Measurements from ENCODE around the gene CTIF.

The CTIF gene

DNA sequence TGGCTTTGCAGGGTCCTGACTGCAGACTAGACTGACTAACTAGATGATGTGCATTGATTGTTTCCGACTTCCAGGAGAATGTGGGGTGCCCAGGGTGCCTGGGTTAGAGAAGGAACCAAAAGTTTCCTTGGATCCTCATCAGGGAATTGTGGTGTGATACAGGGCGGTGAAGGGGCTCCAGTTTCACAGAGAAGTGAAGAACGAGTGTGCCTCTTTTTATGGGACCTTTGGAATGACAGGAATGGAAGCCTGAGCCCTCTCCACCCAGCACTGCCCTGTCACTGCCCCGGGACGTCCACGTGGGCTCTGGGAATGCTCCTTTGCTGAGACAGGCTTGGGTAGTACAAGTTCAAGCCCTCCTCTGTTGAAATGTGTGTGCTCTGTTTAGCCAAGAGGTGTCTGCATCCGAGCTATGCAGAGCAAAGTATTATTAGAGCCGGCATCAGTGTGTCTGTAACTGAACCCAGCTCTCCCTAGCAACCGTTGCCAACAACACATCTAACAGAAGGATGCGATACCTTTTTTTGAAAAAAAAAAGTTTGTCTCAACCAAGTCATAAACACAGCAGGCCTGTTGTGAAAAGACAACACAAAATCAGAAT is 228.4 kb downstream of the CTIF start:
- Histone ChIP-seq H2BK12ac (ENCODE audit: low read length in 2 of 2) (no peak overlapping the region), H3K9me3 (ENCODE audit: control insufficient read depth, low read length) (no peaks in the 10 kb centered on the region), H3K79me1 (replicated peaks; ENCODE audit: low read length, poor library complexity, severe bottlenecking) (peaks cover 24% of the 10 kb centered on the region), H3K4me1 (ENCODE audit: control insufficient read depth, insufficient read depth, low read depth, low read length) (peaks cover 13% of the 10 kb centered on the region), H3K4me2 (ENCODE audit: low read length, poor library complexity, severe bottlenecking) (no peak overlapping the region), H3K27ac (ENCODE audit: low read length, poor library complexity, severe bottlenecking) (no peak overlapping the region), H3K4me3 (ENCODE audit: insufficient read depth in 1 of 2, low read depth in 1 of 2, low read length in 2 of 2) (no peak overlapping the region), H3K9ac (ENCODE audit: low read length) (no peak overlapping the region), H3K14ac (ENCODE audit: low read length in 2 of 2) (no peak overlapping the region), H2BK120ac (ENCODE audit: low read depth, low read length) (no peak overlapping the region), H3K18ac (ENCODE audit: low read depth in 1 of 2, low read length in 2 of 2) (no peak overlapping the region), H3K27me3 (ENCODE audit: control insufficient read depth in 1 of 2, insufficient read depth in 1 of 2, low read length in 2 of 2) (no peaks in the 10 kb centered on the region), H4K91ac (ENCODE audit: low read length) (peak overlapping the region; percentile 55), H2BK15ac (ENCODE audit: low read depth, poor library complexity, severe bottlenecking) (no peak overlapping the region), H2AK5ac (ENCODE audit: low read length, severe bottlenecking) (no peak overlapping the region), H2BK5ac (ENCODE audit: low read depth, low read length, poor library complexity, severe bottlenecking) (no peak overlapping the region), H3K23ac (ENCODE audit: low read length in 2 of 2) (no peak overlapping the region), H3K36me3 (ENCODE audit: control insufficient read depth in 1 of 2, insufficient read depth in 2 of 2, low read depth in 1 of 2, low read length in 2 of 2) (peaks cover 32 to 77% of the 10 kb centered on the region in 2 experiments), H2AFZ (ENCODE audit: low read depth, low read length) (no peak overlapping the region), H3K4ac (ENCODE audit: low read depth in 1 of 2, low read length in 2 of 2) (no peak overlapping the region), H4K8ac (ENCODE audit: low read length) (no peak overlapping the region)
- 36% methylated on average over 10 of the region's 10 CpGs for WGBS
- peak; percentile 94 for DNase-seq

DNA sequence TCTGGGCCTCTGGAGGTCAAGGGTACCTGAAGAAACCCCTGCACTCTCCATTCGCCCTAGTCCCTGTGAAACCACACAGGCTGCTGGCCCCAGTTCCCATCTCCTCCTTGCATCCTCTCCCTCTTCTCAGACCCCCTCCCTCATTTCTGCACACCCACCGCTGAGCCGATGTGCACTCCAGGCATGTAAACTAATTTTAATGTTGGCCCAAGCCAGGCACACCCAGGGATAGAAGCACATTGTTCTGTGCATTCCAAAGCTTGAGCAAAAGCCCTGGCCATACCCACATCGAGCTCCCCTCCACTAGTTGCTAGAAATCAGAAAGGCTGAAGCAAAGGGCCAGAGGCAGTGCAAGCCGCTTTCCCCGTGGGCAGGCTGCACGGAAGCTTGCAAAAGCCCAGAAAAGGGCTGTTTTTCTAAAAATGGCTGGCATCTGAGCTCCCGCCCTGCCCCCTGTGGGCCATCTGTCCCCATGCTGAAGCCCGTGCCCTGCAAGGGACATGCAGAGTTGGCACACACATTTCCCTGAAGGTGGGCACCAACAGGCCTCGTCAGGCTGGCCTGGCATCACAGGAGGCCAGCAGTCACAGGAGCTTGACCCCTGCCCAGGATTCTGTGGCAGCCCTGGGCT is 230.3 kb downstream of the CTIF start:
- no peak overlapping the region for H2BK15ac ChIP-seq (ENCODE audit: low read depth, poor library complexity, severe bottlenecking)
- no peak overlapping the region for H4K91ac ChIP-seq (ENCODE audit: low read length)
- no peak overlapping the region for H2BK5ac ChIP-seq (ENCODE audit: low read depth, low read length, poor library complexity, severe bottlenecking)
- no peak overlapping the region for H4K8ac ChIP-seq (ENCODE audit: low read length)
- no peak overlapping the region for H2AFZ ChIP-seq (ENCODE audit: low read depth, low read length)
- H3K36me3 ChIP-seq (ENCODE audit: control insufficient read depth in 1 of 2, insufficient read depth in 2 of 2, low read depth in 1 of 2, low read length in 2 of 2) = peaks cover 26 to 71% of the 10 kb centered on the region in 2 experiments
- H3K4me2 ChIP-seq (ENCODE audit: low read length, poor library complexity, severe bottlenecking) = no peak overlapping the region
- peaks cover 28% of the 10 kb centered on the region for H3K79me1 ChIP-seq (replicated peaks; ENCODE audit: low read length, poor library complexity, severe bottlenecking)
- peak overlapping the region in 1 of 2 experiments; percentile 18 for H3K14ac ChIP-seq (ENCODE audit: low read length in 2 of 2)
- H3K27me3 ChIP-seq (ENCODE audit: control insufficient read depth in 1 of 2, insufficient read depth in 1 of 2, low read length in 2 of 2) = no peaks in the 10 kb centered on the region
- peaks cover 13% of the 10 kb centered on the region for H3K4me1 ChIP-seq (ENCODE audit: control insufficient read depth, insufficient read depth, low read depth, low read length)
- no peak for DNase-seq
- H2AK5ac ChIP-seq (ENCODE audit: low read length, severe bottlenecking) = no peak overlapping the region
- no peak overlapping the region for H2BK12ac ChIP-seq (ENCODE audit: low read length in 2 of 2)
- H3K9ac ChIP-seq (ENCODE audit: low read length) = no peak overlapping the region
- H3K23ac ChIP-seq (ENCODE audit: low read length in 2 of 2) = no peak overlapping the region
- H3K4ac ChIP-seq (ENCODE audit: low read depth in 1 of 2, low read length in 2 of 2) = no peak overlapping the region
- H2BK120ac ChIP-seq (ENCODE audit: low read depth, low read length) = no peak overlapping the region
- H3K27ac ChIP-seq (ENCODE audit: low read length, poor library complexity, severe bottlenecking) = no peak overlapping the region
- WGBS = 97% methylated on average over 10 of the region's 10 CpGs
- H3K9me3 ChIP-seq (ENCODE audit: control insufficient read depth, low read length) = no peaks in the 10 kb centered on the region
- H3K18ac ChIP-seq (ENCODE audit: low read depth in 1 of 2, low read length in 2 of 2) = no peak overlapping the region
- no peak overlapping the region for H3K4me3 ChIP-seq (ENCODE audit: insufficient read depth in 1 of 2, low read depth in 1 of 2, low read length in 2 of 2)

DNA sequence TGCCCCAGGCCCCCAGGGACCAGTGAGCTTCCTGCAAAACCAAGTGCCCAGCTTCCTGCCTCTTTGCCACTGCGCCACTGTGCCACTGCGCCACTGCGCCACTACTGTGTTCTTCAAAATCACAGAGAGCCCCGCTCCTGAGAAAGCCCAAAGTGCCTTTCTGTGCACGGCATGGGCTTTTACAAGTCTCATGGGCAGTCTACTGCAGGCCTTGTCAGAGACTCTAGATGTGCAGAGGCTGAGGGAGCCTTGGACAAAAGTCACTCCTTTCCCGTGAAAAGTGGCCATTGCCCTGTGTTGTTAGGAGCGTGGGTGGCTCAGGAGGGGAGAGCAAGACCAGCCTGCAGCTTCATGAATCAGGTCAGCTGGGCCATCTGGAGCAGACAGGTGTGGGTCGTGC is 231.4 kb downstream of the CTIF start:
- H3K4me1 ChIP-seq (ENCODE audit: control insufficient read depth, insufficient read depth, low read depth, low read length) = peaks cover 14% of the 10 kb centered on the region
- H2AK5ac ChIP-seq (ENCODE audit: low read length, severe bottlenecking) = no peak overlapping the region
- H2BK12ac ChIP-seq (ENCODE audit: low read length in 2 of 2) = no peak overlapping the region
- no peak overlapping the region for H3K4me2 ChIP-seq (ENCODE audit: low read length, poor library complexity, severe bottlenecking)
- no peak overlapping the region for H2AFZ ChIP-seq (ENCODE audit: low read depth, low read length)
- no peaks in the 10 kb centered on the region for H3K9me3 ChIP-seq (ENCODE audit: control insufficient read depth, low read length)
- H3K23ac ChIP-seq (ENCODE audit: low read length in 2 of 2) = no peak overlapping the region
- no peak overlapping the region for H3K18ac ChIP-seq (ENCODE audit: low read depth in 1 of 2, low read length in 2 of 2)
- 98% methylated on average over 8 of the region's 8 CpGs for WGBS
- no peak overlapping the region for H2BK120ac ChIP-seq (ENCODE audit: low read depth, low read length)
- H3K4me3 ChIP-seq (ENCODE audit: insufficient read depth in 1 of 2, low read depth in 1 of 2, low read length in 2 of 2) = no peak overlapping the region
- DNase-seq = no peak
- H4K8ac ChIP-seq (ENCODE audit: low read length) = no peak overlapping the region
- H2BK5ac ChIP-seq (ENCODE audit: low read depth, low read length, poor library complexity, severe bottlenecking) = no peak overlapping the region
- H3K79me1 ChIP-seq (replicated peaks; ENCODE audit: low read length, poor library complexity, severe bottlenecking) = peaks cover 31% of the 10 kb centered on the region
- H2BK15ac ChIP-seq (ENCODE audit: low read depth, poor library complexity, severe bottlenecking) = no peak overlapping the region
- H3K9ac ChIP-seq (ENCODE audit: low read length) = no peak overlapping the region
- H3K36me3 ChIP-seq (ENCODE audit: control insufficient read depth in 1 of 2, insufficient read depth in 2 of 2, low read depth in 1 of 2, low read length in 2 of 2) = peaks cover 22 to 67% of the 10 kb centered on the region in 2 experiments
- H3K27ac ChIP-seq (ENCODE audit: low read length, poor library complexity, severe bottlenecking) = no peak overlapping the region
- H4K91ac ChIP-seq (ENCODE audit: low read length) = no peak overlapping the region
- no peaks in the 10 kb centered on the region for H3K27me3 ChIP-seq (ENCODE audit: control insufficient read depth in 1 of 2, insufficient read depth in 1 of 2, low read length in 2 of 2)
- H3K14ac ChIP-seq (ENCODE audit: low read length in 2 of 2) = no peak overlapping the region
- no peak overlapping the region for H3K4ac ChIP-seq (ENCODE audit: low read depth in 1 of 2, low read length in 2 of 2)

DNA sequence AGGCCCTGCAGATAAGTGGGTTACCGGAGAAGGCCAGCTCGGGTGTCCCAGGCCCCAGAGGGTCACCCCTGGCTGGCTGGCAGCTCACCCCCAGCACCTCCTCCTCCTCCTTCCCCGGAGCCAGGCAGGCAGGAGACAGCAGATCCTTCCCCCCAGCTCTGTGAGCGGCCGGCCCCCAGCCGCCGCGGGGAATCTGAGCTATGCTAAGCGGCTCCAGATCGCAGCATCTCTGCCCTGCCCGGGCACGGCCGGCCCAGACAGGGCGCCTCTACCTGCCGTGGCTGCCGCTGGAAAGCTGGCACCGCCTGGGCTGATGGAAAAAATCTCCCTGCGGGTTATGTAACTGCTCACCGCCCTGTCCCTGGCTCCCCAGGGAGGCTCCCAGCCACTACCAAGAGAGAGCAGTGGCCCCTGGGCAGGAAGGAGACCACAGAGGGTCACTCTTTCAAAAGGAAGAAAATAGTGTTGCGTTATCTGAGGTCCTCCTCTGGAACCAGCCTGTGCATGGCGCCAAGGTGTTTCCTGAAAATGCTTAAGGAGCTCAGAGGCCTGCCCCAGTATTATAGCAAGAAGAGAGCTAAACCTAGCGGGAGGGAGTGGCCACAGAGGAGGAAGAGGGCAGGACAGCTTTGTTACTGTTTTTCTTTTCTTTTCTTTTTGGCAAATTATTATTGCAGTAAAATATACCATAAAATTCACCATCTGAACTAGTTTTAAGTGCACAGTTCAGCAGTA is 233.0 kb downstream of the CTIF start:
- no peak overlapping the region for H2BK15ac ChIP-seq (ENCODE audit: low read depth, poor library complexity, severe bottlenecking)
- H2BK120ac ChIP-seq (ENCODE audit: low read depth, low read length) = no peak overlapping the region
- no peaks in the 10 kb centered on the region for H3K27me3 ChIP-seq (ENCODE audit: control insufficient read depth in 1 of 2, insufficient read depth in 1 of 2, low read length in 2 of 2)
- no peak overlapping the region for H4K91ac ChIP-seq (ENCODE audit: low read length)
- H4K8ac ChIP-seq (ENCODE audit: low read length) = no peak overlapping the region
- H3K79me1 ChIP-seq (replicated peaks; ENCODE audit: low read length, poor library complexity, severe bottlenecking) = peaks cover 34% of the 10 kb centered on the region
- no peak overlapping the region for H2BK12ac ChIP-seq (ENCODE audit: low read length in 2 of 2)
- DNase-seq = no peak
- no peak overlapping the region for H3K9ac ChIP-seq (ENCODE audit: low read length)
- H3K36me3 ChIP-seq (ENCODE audit: control insufficient read depth in 1 of 2, insufficient read depth in 2 of 2, low read depth in 1 of 2, low read length in 2 of 2) = peaks cover 17 to 70% of the 10 kb centered on the region in 2 experiments
- H3K4me2 ChIP-seq (ENCODE audit: low read length, poor library complexity, severe bottlenecking) = no peak overlapping the region
- H3K4me1 ChIP-seq (ENCODE audit: control insufficient read depth, insufficient read depth, low read depth, low read length) = peaks cover 27% of the 10 kb centered on the region
- H2AFZ ChIP-seq (ENCODE audit: low read depth, low read length) = no peak overlapping the region
- no peak overlapping the region for H3K23ac ChIP-seq (ENCODE audit: low read length in 2 of 2)
- no peak overlapping the region for H3K27ac ChIP-seq (ENCODE audit: low read length, poor library complexity, severe bottlenecking)
- H3K9me3 ChIP-seq (ENCODE audit: control insufficient read depth, low read length) = no peaks in the 10 kb centered on the region
- no peak overlapping the region for H2BK5ac ChIP-seq (ENCODE audit: low read depth, low read length, poor library complexity, severe bottlenecking)
- no peak overlapping the region for H3K14ac ChIP-seq (ENCODE audit: low read length in 2 of 2)
- H3K4me3 ChIP-seq (ENCODE audit: insufficient read depth in 1 of 2, low read depth in 1 of 2, low read length in 2 of 2) = no peak overlapping the region
- H3K18ac ChIP-seq (ENCODE audit: low read depth in 1 of 2, low read length in 2 of 2) = no peak overlapping the region
- no peak overlapping the region for H2AK5ac ChIP-seq (ENCODE audit: low read length, severe bottlenecking)
- 90% methylated on average over 21 of the region's 22 CpGs for WGBS
- H3K4ac ChIP-seq (ENCODE audit: low read depth in 1 of 2, low read length in 2 of 2) = no peak overlapping the region

All from mesenchymal stem cell (in vitro differentiated cells and primary cell).